ENCODE measurements around the gene BSN. TPM values are rescaled to one million over a fixed set of nuclear protein-coding genes. Genes with fewer than 3 reads are reported as not detected.

The BSN gene
- total RNA-seq, 1 experiment from 2014 or later: 0.93 TPM

GRCh38 chr3:49634736-49635135 is 80.5 kb downstream of the BSN start:
- CTCF ChIA-PET: interaction anchor here (1.0 kb wide), 1 partner anchor 28 kb away, joined by 3 read pairs; no protein-coding TSS in a partner anchor
- POLR2A ChIA-PET: no interaction called here

GRCh38 chr3:49636883-49637609 is 82.8 kb downstream of the BSN start:
- no peak overlapping the region for H3K4me3 Mint-ChIP-seq (ENCODE audit: unreplicated experiment)
- H3K36me3 ChIP-seq (ENCODE audit: control insufficient read depth, insufficient read depth, low read length): no peaks in the 10 kb centered on the region
- BruUV-seq (replicated peaks): no TSS peak
- H3K4me1 ChIP-seq: no peaks in the 10 kb centered on the region
- no peaks in the 10 kb centered on the region; the same call in 1 of the 2 replicates for H3K27me3 ChIP-seq (replicated peaks; ENCODE audit: control insufficient read depth, insufficient read depth, low read length)
- no peaks in the 10 kb centered on the region for H3K36me3 Mint-ChIP-seq (ENCODE audit: insufficient read depth, unreplicated experiment)
- no peaks in the 10 kb centered on the region for H3K9me3 Mint-ChIP-seq (ENCODE audit: unreplicated experiment)
- peaks cover 11% of the 10 kb centered on the region for H3K27me3 Mint-ChIP-seq (ENCODE audit: insufficient read depth, unreplicated experiment)
- H3K4me3 ChIP-seq (ENCODE audit: low read depth, low read length): no peak overlapping the region
- peaks cover 2% of the 10 kb centered on the region; the same call in 1 of the 2 replicates for H3K9me3 ChIP-seq
- H3K27ac Mint-ChIP-seq (ENCODE audit: unreplicated experiment): no peak overlapping the region
- no peak for DNase-seq
- H3K4me1 Mint-ChIP-seq (ENCODE audit: low read depth, unreplicated experiment): no peaks in the 10 kb centered on the region
- ChIA-PET CTCF (no interaction called here), POLR2A (no interaction called here)
- TF ChIP-seq CTCF (IDR thresholded peaks at IDR 0.05; ENCODE audit: insufficient read depth in 1 of 2, low read depth in 1 of 2, low read length in 1 of 2, severe bottlenecking in 1 of 2, unreplicated experiment in 1 of 2): no peak
- intact Hi-C loops (cut with micrococcal nuclease; ENCODE audit: unreplicated experiment): no loop called here

More at GRCh38 chr3:49634736-49635135, 80.5 kb downstream of the BSN start:
- no peaks in the 10 kb centered on the region; the same call in 1 of the 2 replicates for H3K27me3 ChIP-seq (replicated peaks; ENCODE audit: control insufficient read depth, insufficient read depth, low read length)
- TF ChIP-seq CTCF (IDR thresholded peaks at IDR 0.05; ENCODE audit: insufficient read depth in 1 of 2, low read depth in 1 of 2, low read length in 1 of 2, severe bottlenecking in 1 of 2, unreplicated experiment in 1 of 2): no peak
- intact Hi-C loops (cut with micrococcal nuclease; ENCODE audit: unreplicated experiment): no loop called here
- H3K9me3 ChIP-seq: peaks cover 6% of the 10 kb centered on the region; the same call in 1 of the 2 replicates
- peaks cover 11% of the 10 kb centered on the region for H3K27me3 Mint-ChIP-seq (ENCODE audit: insufficient read depth, unreplicated experiment)
- BruUV-seq (replicated peaks): no TSS peak
- no peaks in the 10 kb centered on the region for H3K9me3 Mint-ChIP-seq (ENCODE audit: unreplicated experiment)
- no peaks in the 10 kb centered on the region for H3K36me3 Mint-ChIP-seq (ENCODE audit: insufficient read depth, unreplicated experiment)
- H3K4me3 Mint-ChIP-seq (ENCODE audit: unreplicated experiment): no peak overlapping the region
- H3K27ac Mint-ChIP-seq (ENCODE audit: unreplicated experiment): no peak overlapping the region
- no peak overlapping the region for H3K4me3 ChIP-seq (ENCODE audit: low read depth, low read length)
- no peaks in the 10 kb centered on the region for H3K36me3 ChIP-seq (ENCODE audit: control insufficient read depth, insufficient read depth, low read length)
- H3K4me1 Mint-ChIP-seq (ENCODE audit: low read depth, unreplicated experiment): no peaks in the 10 kb centered on the region
- H3K4me1 ChIP-seq: no peaks in the 10 kb centered on the region
- DNase-seq: no peak

- H3K4me1 Mint-ChIP-seq (ENCODE audit: low read depth, unreplicated experiment): no peaks in the 10 kb centered on the region
- ChIA-PET CTCF (no interaction called here), POLR2A (no interaction called here)
- no peaks in the 10 kb centered on the region for H3K36me3 Mint-ChIP-seq (ENCODE audit: insufficient read depth, unreplicated experiment)
- H3K9me3 Mint-ChIP-seq (ENCODE audit: unreplicated experiment): no peaks in the 10 kb centered on the region
- H3K4me3 Mint-ChIP-seq (ENCODE audit: unreplicated experiment): no peak overlapping the region
- no peak overlapping the region for H3K27ac Mint-ChIP-seq (ENCODE audit: unreplicated experiment)
- H3K27me3 Mint-ChIP-seq (ENCODE audit: insufficient read depth, unreplicated experiment): peaks cover 11% of the 10 kb centered on the region
- H3K27me3 ChIP-seq (replicated peaks; ENCODE audit: control insufficient read depth, insufficient read depth, low read length): no peaks in the 10 kb centered on the region; the same call in 1 of the 2 replicates
- no peak for DNase-seq
- no peaks in the 10 kb centered on the region for H3K9me3 ChIP-seq
- H3K4me3 ChIP-seq (ENCODE audit: low read depth, low read length): no peak overlapping the region
- intact Hi-C loops (cut with micrococcal nuclease; ENCODE audit: unreplicated experiment): no loop called here
- no peaks in the 10 kb centered on the region for H3K4me1 ChIP-seq
- no peaks in the 10 kb centered on the region for H3K36me3 ChIP-seq (ENCODE audit: control insufficient read depth, insufficient read depth, low read length)
- no TSS peak for BruUV-seq (replicated peaks)
- no peak for TF ChIP-seq CTCF (IDR thresholded peaks at IDR 0.05; ENCODE audit: insufficient read depth in 1 of 2, low read depth in 1 of 2, low read length in 1 of 2, severe bottlenecking in 1 of 2, unreplicated experiment in 1 of 2)
Observed at GRCh38 chr3:49638445-49638844, 84.2 kb downstream of the BSN start.
